K562 (cell line): ENCODE results near the gene WDR20. TPM values are rescaled to one million over a fixed set of nuclear protein-coding genes. Genes with fewer than 3 reads are reported as not detected.

Experiments used
- CCNT2 ChIP-seq: IDR thresholded peaks from 2 replicates; pipeline ENCODE4 v1.6.1; 2011; ENCODE audit warnings: borderline replicate concordance, low read depth, mild to moderate bottlenecking, moderate library complexity, mixed read lengths, low read length; ENCODE audit not compliant: insufficient read length; ENCODE audit errors: extremely low read depth
- EGR1 ChIP-seq: fragments of 450-650 bp; conservative IDR thresholded peaks from 2 replicates; pipeline ENCODE4 v1.6.1; 2017; ENCODE audit warnings: mild to moderate bottlenecking
- HDAC6 ChIP-seq: IDR thresholded peaks from 2 replicates; pipeline ENCODE4 v1.6.1; 2012; ENCODE audit warnings: low read depth, mild to moderate bottlenecking, control low read depth, inconsistent platforms, low read length, moderate library complexity
- HDGF ChIP-seq: fragments of 450-650 bp; IDR thresholded peaks from 2 replicates; pipeline ENCODE4 v1.6.1; 2016
- JUN ChIP-seq, 2 experiments: sonication (generic) in 1 of 2; formaldehyde crosslinking in 1 of 2; IDR thresholded peaks; 2 replicates each; pipeline versions ENCODE4 v1.6.1 to v1.8.0; 2012 to 2022; ENCODE audit warnings: borderline replicate concordance in 2 of 2, mild to moderate bottlenecking in 2 of 2, improper control_type of control experiment in 1 of 2, low read depth in 1 of 2, low read length in 1 of 2, missing genetic modification reagents in 1 of 2
- JUND ChIP-seq, 2 experiments: IDR thresholded peaks; 2 replicates in 1 of 2; 3 replicates in 1 of 2; pipeline ENCODE4 v1.6.1; 2011; ENCODE audit warnings: borderline replicate concordance in 2 of 2, low read depth in 2 of 2, low read length in 2 of 2, improper control_type of control experiment in 1 of 2, missing biosample characterization in 1 of 2, missing genetic modification characterization in 1 of 2, missing genetic modification reagents in 1 of 2
- KAT8 ChIP-seq: fragments of 450-650 bp; IDR thresholded peaks from 2 replicates; pipeline ENCODE4 v1.6.1; 2016; ENCODE audit warnings: low read depth, mild to moderate bottlenecking
- L3MBTL2 ChIP-seq: fragments of 450-650 bp; IDR thresholded peaks from 2 replicates; pipeline ENCODE4 v1.6.1; 2016; ENCODE audit warnings: mild to moderate bottlenecking, moderate library complexity
- LCOR ChIP-seq: sonication (generic); formaldehyde crosslinking; IDR thresholded peaks from 2 replicates; pipeline ENCODE4 v1.8.0; 2022; ENCODE audit warnings: mild to moderate bottlenecking, missing genetic modification reagents
- PHTF2 ChIP-seq: fragments of 250-450 bp; sonication (Bioruptor Pico); IDR thresholded peaks from 2 replicates; pipeline ENCODE4 v1.5.0; 2021; ENCODE audit warnings: mild to moderate bottlenecking
- PPARD ChIP-seq: fragments of 250-450 bp; sonication (Bioruptor Pico); IDR thresholded peaks from 2 replicates; pipeline ENCODE4 v1.8.0; 2022; ENCODE audit warnings: inconsistent platforms, mild to moderate bottlenecking, moderate library complexity
- PTBP1 ChIP-seq: fragments of 200-400 bp; formaldehyde crosslinking; IDR thresholded peaks from 2 replicates; pipeline ENCODE4 v1.6.1; 2017; ENCODE audit warnings: low read depth, low read length
- RB1 ChIP-seq: fragments of 450-650 bp; IDR thresholded peaks from 2 replicates; pipeline ENCODE4 v1.6.1; 2017; ENCODE audit warnings: low read depth, mild to moderate bottlenecking
- TBL1XR1 ChIP-seq, 2 experiments: IDR thresholded peaks; 2 replicates each; pipeline ENCODE4 v1.6.1; 2012; ENCODE audit warnings: improper control_type of control experiment in 2 of 2, low read length in 2 of 2, mild to moderate bottlenecking in 1 of 2
- ZFP36 ChIP-seq: fragments of 150-350 bp; IDR thresholded peaks from 2 replicates; pipeline ENCODE4 v1.6.1; 2018; ENCODE audit warnings: low read length, low read depth; ENCODE audit not compliant: partially characterized antibody
- ZKSCAN8 ChIP-seq: fragments of 200-800 bp; sonication (Bioruptor generic); IDR thresholded peaks from 2 replicates; pipeline ENCODE4 v1.6.1; 2016; ENCODE audit warnings: missing genetic modification characterization, missing compliant biosample characterization
- ZNF146 ChIP-seq: IDR thresholded peaks from one replicate; pipeline ENCODE4 v1.6.1; 2018; ENCODE audit warnings: missing compliant biosample characterization; ENCODE audit not compliant: unreplicated experiment
- ZNF197 ChIP-seq: fragments of 200-800 bp; sonication (Bioruptor generic); IDR thresholded peaks from 2 replicates; pipeline ENCODE4 v1.6.1; 2016; ENCODE audit warnings: low read depth, missing genetic modification characterization, missing compliant biosample characterization
- ZNF253 ChIP-seq: fragments of 250-450 bp; sonication (Bioruptor Pico); conservative IDR thresholded peaks from 2 replicates; pipeline ENCODE4 v1.6.1; 2021; ENCODE audit warnings: mild to moderate bottlenecking
- ZNF316 ChIP-seq: fragments of 450-650 bp; IDR thresholded peaks from 2 replicates; pipeline ENCODE4 v1.6.1; 2016
- ZNF766 ChIP-seq: fragments of 200-800 bp; sonication (Bioruptor generic); conservative IDR thresholded peaks from 2 replicates; pipeline ENCODE4 v1.6.1; 2016; ENCODE audit warnings: missing genetic modification characterization, missing compliant biosample characterization
- polyA plus RNA-seq, 8 experiments: library from polyadenylated mRNA; depleted of rRNA in 4 of 8; stranded (reverse) in 5 of 8; unstranded in 3 of 8; fragments of >200 nt; fragmentation: Nextera tagmentation in 2 of 8; fragmentation: Illumina TruSeq in 1 of 8; extraction: Ambion mirVana in 2 of 8; extraction: Trizol in 1 of 8; gene quantifications; 2 replicates each; pipeline versions ENCODE4 v1.2.1 to v1.2.3, GENCODE V29; 2011 to 2014; ENCODE audit warnings: inconsistent platforms in 1 of 8, missing spikeins in 1 of 8
- total RNA-seq, 7 experiments: library from RNA; depleted of rRNA in 6 of 7; stranded (reverse); fragments of >200 nt in 6 of 7; fragmentation: Illumina TruSeq in 2 of 7; extraction: Trizol in 2 of 7; gene quantifications; 2 replicates each; pipeline versions ENCODE4 v1.2.1 to v1.2.3, GENCODE V29; 2011 to 2021; ENCODE audit warnings: low replicate concordance in 1 of 7
- TF ChIP-seq, protein P1 (sequence below): fragments of 250-450 bp; sonication (Bioruptor Pico); IDR thresholded peaks from 2 replicates; pipeline ENCODE4 v1.5.1; 2021; ENCODE audit warnings: mild to moderate bottlenecking
- TF ChIP-seq, protein P2 (sequence below): sonication (generic); formaldehyde crosslinking; IDR thresholded peaks from 2 replicates; pipeline ENCODE4 v1.8.1; 2023; ENCODE audit warnings: missing genetic modification reagents, mild to moderate bottlenecking, borderline replicate concordance

The WDR20 gene
- total and polyA plus RNA-seq, 9 of the 15 experiments (the other 6 are each of a cell fraction or from before 2014, with no cell fraction given): 7.0 to 15.3 (median 11.8) TPM

DNA sequence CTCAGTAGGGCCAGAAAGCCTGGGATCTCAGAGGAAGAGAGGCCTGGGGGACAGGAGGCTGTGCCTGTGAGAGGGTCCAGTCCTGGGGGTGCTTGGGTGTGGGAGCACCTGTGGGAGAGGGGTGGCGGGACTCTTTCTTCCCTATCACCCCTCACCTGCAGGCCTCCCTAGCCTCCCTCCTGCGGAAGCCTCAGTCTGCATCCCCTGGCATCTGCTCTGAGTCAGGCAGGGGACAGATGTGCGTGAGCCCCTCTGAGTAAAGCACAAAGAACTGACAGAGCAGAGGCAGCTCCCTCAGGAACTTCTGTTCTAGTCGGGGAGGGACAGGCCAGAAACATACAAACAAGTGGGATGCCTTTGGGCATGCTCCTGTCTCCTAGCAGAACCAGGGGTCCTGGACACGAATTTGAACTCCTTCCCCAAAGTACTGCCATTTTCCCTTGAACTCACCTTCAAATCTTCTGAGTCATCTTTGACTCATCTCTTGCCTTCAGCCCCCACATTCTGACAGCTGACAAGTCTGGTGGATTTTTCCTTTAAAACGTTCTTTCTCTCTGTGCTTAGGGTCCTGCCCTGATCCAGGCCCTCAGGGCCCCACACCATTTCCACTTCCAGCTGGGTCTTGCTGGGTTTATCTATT, 44.3 kb upstream of the WDR20 start (continued):
- TF ChIP-seq ZNF197: no peak
- peak; percentile 93 for TF ChIP-seq JUND (IDR thresholded peaks at IDR 0.05; ENCODE audit: borderline replicate concordance, low read depth, low read length)
- peak; percentile 88; the same call in 2 of the 3 replicates for TF ChIP-seq JUND (tag; IDR thresholded peaks at IDR 0.05; ENCODE audit: borderline replicate concordance, low read depth, low read length)
- peak; percentile 86 for TF ChIP-seq JUN (IDR thresholded peaks at IDR 0.05; ENCODE audit: borderline replicate concordance, low read depth, low read length)
- TF ChIP-seq JUN (CRISPR knock-in tag; IDR thresholded peaks at IDR 0.05; ENCODE audit: borderline replicate concordance): no peak
- TF ChIP-seq EGR1: peak; percentile 80
- TF ChIP-seq ZKSCAN8 (CRISPR knock-in tag): no peak
- no peak for TF ChIP-seq LCOR
- TF ChIP-seq TBL1XR1 (IDR thresholded peaks at IDR 0.05; ENCODE audit: low read length in 2 of 2): 0 out of 4 replicates have a peak, but pooled peaks of 1 of the 2 experiments have one; percentile 18
- TF ChIP-seq CCNT2: peak; percentile 29
- TF ChIP-seq ZNF766 (CRISPR knock-in tag): no peak
- no peak for TF ChIP-seq HDAC6
- TF ChIP-seq HDGF: no peak
- no peak for TF ChIP-seq ZNF253 (CRISPR knock-in tag)
- peak; percentile 37 for TF ChIP-seq ZNF316
- TF ChIP-seq, protein P1, sequence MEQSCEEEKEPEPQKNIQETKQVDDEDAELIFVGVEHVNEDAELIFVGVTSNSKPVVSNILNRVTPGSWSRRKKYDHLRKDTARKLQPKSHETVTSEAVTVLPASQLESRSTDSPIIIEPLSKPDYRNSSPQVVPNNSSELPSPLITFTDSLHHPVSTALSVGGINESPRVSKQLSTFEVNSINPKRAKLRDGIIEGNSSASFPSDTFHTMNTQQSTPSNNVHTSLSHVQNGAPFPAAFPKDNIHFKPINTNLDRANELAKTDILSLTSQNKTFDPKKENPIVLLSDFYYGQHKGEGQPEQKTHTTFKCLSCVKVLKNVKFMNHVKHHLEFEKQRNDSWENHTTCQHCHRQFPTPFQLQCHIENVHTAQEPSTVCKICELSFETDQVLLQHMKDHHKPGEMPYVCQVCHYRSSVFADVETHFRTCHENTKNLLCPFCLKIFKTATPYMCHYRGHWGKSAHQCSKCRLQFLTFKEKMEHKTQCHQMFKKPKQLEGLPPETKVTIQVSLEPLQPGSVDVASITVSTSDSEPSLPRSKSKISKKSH (CRISPR knock-in tag): no peak
- no peak for TF ChIP-seq KAT8
- TF ChIP-seq RB1: no peak
- no peak for TF ChIP-seq L3MBTL2
- TF ChIP-seq, protein P2, sequence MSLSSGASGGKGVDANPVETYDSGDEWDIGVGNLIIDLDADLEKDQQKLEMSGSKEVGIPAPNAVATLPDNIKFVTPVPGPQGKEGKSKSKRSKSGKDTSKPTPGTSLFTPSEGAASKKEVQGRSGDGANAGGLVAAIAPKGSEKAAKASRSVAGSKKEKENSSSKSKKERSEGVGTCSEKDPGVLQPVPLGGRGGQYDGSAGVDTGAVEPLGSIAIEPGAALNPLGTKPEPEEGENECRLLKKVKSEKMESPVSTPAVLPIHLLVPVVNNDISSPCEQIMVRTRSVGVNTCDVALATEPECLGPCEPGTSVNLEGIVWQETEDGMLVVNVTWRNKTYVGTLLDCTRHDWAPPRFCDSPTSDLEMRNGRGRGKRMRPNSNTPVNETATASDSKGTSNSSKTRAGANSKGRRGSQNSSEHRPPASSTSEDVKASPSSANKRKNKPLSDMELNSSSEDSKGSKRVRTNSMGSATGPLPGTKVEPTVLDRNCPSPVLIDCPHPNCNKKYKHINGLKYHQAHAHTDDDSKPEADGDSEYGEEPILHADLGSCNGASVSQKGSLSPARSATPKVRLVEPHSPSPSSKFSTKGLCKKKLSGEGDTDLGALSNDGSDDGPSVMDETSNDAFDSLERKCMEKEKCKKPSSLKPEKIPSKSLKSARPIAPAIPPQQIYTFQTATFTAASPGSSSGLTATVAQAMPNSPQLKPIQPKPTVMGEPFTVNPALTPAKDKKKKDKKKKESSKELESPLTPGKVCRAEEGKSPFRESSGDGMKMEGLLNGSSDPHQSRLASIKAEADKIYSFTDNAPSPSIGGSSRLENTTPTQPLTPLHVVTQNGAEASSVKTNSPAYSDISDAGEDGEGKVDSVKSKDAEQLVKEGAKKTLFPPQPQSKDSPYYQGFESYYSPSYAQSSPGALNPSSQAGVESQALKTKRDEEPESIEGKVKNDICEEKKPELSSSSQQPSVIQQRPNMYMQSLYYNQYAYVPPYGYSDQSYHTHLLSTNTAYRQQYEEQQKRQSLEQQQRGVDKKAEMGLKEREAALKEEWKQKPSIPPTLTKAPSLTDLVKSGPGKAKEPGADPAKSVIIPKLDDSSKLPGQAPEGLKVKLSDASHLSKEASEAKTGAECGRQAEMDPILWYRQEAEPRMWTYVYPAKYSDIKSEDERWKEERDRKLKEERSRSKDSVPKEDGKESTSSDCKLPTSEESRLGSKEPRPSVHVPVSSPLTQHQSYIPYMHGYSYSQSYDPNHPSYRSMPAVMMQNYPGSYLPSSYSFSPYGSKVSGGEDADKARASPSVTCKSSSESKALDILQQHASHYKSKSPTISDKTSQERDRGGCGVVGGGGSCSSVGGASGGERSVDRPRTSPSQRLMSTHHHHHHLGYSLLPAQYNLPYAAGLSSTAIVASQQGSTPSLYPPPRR (CRISPR knock-in tag): no peak
- no peak for TF ChIP-seq ZNF146 (CRISPR knock-in tag)
- no peak for TF ChIP-seq PPARD (CRISPR knock-in tag)
- no peak for TF ChIP-seq PTBP1
- no peak for TF ChIP-seq PHTF2
- TF ChIP-seq ZFP36: no peak
